Calu3 (cell line): ENCODE measurements around the gene SLC25A33. TPM values are rescaled to one million over a fixed set of nuclear protein-coding genes. Genes with fewer than 3 reads are reported as not detected.

Source experiments
- BruUV-seq: library from RNA; stranded (reverse); fragments of 400-500 nt; replicated peaks from 2 replicates; lab custom pipeline; 2021; lab: Mats Ljungman, UMichigan
- CTCF ChIA-PET: fragments of 300-600 bp; sonication (Branson Sonifier 250); formaldehyde crosslinking; loops from one replicate; lab custom pipeline; 2022; ENCODE audit warnings: antibody characterized with exemption; lab: Charles Lee
- DNase-seq: peaks from one replicate; pipeline ENCODE4 v3.0.0; 2022
- H3K27ac Mint-ChIP-seq: one replicate; pipeline ENCODE4 v1.8.0; 2022; ENCODE audit warnings: mixed read lengths; ENCODE audit not compliant: unreplicated experiment
- H3K27me3 Mint-ChIP-seq: one replicate; pipeline ENCODE4 v1.8.0; 2022; ENCODE audit warnings: mixed read lengths; ENCODE audit not compliant: unreplicated experiment
- H3K36me3 Mint-ChIP-seq: one replicate; pipeline ENCODE4 v1.8.0; 2022; ENCODE audit warnings: mild to moderate bottlenecking, moderate library complexity, mixed read lengths; ENCODE audit not compliant: insufficient read depth, unreplicated experiment
- H3K4me1 Mint-ChIP-seq: one replicate; pipeline ENCODE4 v1.8.0; 2022; ENCODE audit warnings: mild to moderate bottlenecking, low read depth, mixed read lengths; ENCODE audit not compliant: unreplicated experiment
- H3K4me3 Mint-ChIP-seq: one replicate; pipeline ENCODE4 v1.8.0; 2022; ENCODE audit warnings: mild to moderate bottlenecking, low read depth, moderate library complexity, mixed read lengths; ENCODE audit not compliant: unreplicated experiment
- H3K9me3 Mint-ChIP-seq: one replicate; pipeline ENCODE4 v1.8.0; 2022; ENCODE audit warnings: low read depth, mixed read lengths; ENCODE audit not compliant: unreplicated experiment
- intact Hi-C: fragments of 100-400 bp; cut with micrococcal nuclease; formaldehyde crosslinking; loops from one replicate; pipeline ENCODE4 v1.10.0; 2022; ENCODE audit not compliant: unreplicated experiment
- total RNA-seq: library from RNA; stranded (reverse); gene quantifications from 2 replicates; pipeline ENCODE4 v1.2.3, GENCODE V29; 2022
- TF ChIP-seq, protein P1 (sequence below): fragments of 200-600 bp; IDR thresholded peaks from one replicate; pipeline ENCODE4 v1.8.0; 2022; ENCODE audit warnings: antibody characterized with exemption; ENCODE audit not compliant: unreplicated experiment

The SLC25A33 gene
- total RNA-seq, 1 experiment from 2014 or later, result 5.2 TPM

DNA sequence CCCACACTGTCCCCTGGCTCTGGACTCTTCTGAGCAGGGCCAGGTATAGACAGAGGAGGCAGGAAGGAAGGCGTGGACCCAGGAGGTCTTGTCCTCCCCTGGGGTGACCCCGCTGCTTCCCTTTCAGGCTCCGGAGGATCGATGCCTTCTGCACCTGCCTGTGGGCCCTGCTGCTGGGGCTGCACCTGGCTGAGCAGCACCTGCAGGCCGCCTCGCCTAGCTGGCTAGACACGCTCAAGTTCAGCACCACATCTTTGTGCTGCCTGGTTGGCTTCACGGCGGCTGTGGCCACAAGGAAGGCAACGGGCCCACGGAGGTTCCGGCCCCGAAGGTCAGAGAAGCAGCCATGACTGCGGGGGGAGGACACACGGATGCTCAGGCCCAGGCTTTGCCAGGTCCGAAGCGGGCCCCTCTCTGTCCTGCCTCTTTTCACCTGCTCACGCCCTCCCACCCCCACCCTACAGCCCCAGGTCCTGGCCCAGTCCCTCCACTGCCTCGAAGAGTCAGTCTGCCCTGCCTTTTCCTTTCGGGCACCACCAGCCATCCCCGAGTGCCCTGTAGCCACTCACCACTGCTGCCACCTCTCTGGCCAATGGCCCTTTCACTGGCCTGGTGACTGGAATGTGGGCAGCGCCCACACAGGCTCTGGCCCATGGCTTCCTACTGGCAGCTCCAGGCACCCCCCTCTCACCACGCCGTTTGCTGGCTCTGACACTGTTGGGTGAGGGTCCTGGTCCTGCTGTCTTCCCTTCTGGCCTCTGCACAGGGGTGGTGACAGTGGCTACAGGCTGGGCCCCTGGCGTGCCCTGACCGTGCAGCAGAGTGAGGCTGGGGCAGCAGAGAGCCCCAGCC is 62.9 kb downstream of the SLC25A33 start:
- BruUV-seq, result no TSS peak
- H3K36me3 Mint-ChIP-seq, result peaks cover 5% of the 10 kb centered on the region
- intact Hi-C loops, result no loop called here
- TF ChIP-seq, protein P1, sequence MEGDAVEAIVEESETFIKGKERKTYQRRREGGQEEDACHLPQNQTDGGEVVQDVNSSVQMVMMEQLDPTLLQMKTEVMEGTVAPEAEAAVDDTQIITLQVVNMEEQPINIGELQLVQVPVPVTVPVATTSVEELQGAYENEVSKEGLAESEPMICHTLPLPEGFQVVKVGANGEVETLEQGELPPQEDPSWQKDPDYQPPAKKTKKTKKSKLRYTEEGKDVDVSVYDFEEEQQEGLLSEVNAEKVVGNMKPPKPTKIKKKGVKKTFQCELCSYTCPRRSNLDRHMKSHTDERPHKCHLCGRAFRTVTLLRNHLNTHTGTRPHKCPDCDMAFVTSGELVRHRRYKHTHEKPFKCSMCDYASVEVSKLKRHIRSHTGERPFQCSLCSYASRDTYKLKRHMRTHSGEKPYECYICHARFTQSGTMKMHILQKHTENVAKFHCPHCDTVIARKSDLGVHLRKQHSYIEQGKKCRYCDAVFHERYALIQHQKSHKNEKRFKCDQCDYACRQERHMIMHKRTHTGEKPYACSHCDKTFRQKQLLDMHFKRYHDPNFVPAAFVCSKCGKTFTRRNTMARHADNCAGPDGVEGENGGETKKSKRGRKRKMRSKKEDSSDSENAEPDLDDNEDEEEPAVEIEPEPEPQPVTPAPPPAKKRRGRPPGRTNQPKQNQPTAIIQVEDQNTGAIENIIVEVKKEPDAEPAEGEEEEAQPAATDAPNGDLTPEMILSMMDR, result no peak
- H3K27ac Mint-ChIP-seq, result no peak overlapping the region
- no peak overlapping the region for H3K4me3 Mint-ChIP-seq
- no peak for DNase-seq
- CTCF ChIA-PET, result no interaction called here
- H3K4me1 Mint-ChIP-seq, result no peaks in the 10 kb centered on the region
- no peaks in the 10 kb centered on the region for H3K27me3 Mint-ChIP-seq
- no peaks in the 10 kb centered on the region for H3K9me3 Mint-ChIP-seq

DNA sequence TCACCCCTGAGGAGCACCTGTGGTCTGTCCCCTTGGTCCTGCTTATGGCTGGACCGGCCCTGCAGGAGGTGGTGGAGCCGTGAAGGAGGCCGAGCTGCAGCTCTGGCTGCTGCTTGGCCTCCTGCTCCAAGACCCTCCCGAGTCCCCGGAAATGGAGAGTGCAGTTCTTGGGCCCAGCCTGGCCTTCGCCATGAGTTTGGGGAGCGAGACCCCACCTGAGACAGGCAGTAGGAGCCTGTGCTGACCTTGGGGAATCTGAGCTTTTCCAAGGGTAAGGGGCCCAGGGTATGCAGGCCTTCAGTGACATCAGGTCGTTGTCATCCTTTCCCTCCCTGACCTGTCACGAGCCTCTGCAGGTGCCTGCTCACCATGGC is 63.5 kb downstream of the SLC25A33 start:
- H3K27me3 Mint-ChIP-seq, result no peaks in the 10 kb centered on the region
- TF ChIP-seq, protein P1, result no peak
- CTCF ChIA-PET, result no interaction called here
- DNase-seq, result no peak
- peaks cover 5% of the 10 kb centered on the region for H3K36me3 Mint-ChIP-seq
- H3K4me3 Mint-ChIP-seq, result no peak overlapping the region
- H3K27ac Mint-ChIP-seq, result no peak overlapping the region
- BruUV-seq, result no TSS peak
- no peaks in the 10 kb centered on the region for H3K4me1 Mint-ChIP-seq
- intact Hi-C loops, result no loop called here
- H3K9me3 Mint-ChIP-seq, result no peaks in the 10 kb centered on the region

- no peaks in the 10 kb centered on the region for H3K9me3 Mint-ChIP-seq
- CTCF ChIA-PET, result no interaction called here
- BruUV-seq, result no TSS peak
- no peaks in the 10 kb centered on the region for H3K4me1 Mint-ChIP-seq
- no peak for DNase-seq
- TF ChIP-seq, protein P1, result no peak
- no peak overlapping the region for H3K27ac Mint-ChIP-seq
- intact Hi-C loops, result no loop called here
- no peaks in the 10 kb centered on the region for H3K27me3 Mint-ChIP-seq
- no peak overlapping the region for H3K4me3 Mint-ChIP-seq
- peaks cover 5% of the 10 kb centered on the region for H3K36me3 Mint-ChIP-seq
These were observed 64.0 kb downstream of the SLC25A33 start for GRCh38 chr1:9603307-9603706.

DNA sequence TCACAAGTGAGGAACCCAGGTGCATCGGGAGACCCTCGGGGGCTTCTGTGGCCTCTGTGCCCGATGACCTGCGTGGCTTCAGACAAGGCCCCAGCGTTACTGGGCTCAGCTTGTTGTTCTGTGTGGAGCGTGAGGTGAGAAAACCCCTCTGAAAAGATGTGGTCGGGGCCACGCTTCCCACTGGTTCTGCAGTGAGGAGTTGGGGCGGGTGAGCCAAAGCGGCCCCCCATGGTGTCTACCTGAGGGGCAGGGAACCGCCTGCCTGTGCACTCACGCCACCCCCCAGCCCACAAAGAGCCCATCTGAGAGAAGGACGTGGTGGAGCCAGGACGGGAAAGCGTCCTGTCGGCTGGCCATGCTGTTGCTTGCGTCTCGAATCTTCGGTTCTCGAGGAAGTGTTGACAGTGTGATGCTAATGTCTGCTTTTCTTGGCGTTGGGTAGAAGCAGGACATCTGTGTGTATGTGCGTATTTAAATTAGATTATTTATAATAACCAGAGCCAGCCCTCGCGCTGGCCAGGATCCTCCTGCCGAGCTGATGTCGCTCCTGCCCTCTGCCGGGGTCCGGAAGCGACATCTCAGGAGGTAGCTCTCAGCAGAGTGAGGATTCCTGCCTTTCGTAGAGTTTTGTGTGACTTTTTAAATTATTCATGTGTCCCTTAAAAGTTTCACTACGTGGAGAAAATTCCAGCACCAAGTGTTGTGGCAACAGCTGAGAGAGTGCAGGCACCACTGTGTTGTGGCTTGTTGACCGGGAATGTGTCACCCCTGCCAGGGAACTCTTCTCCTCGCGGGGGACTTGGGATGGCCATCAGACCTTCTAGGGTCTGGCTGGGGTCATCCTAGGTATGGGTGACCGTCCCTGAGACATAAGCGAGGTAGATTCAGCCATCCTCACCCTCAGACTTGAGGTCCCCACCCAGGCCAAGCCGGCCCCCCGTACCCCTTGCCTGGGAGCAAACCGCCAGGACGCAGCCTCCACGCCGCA is 64.8 kb downstream of the SLC25A33 start:
- no peak for DNase-seq
- Mint-ChIP-seq H3K9me3 (no peaks in the 10 kb centered on the region), H3K4me1 (no peaks in the 10 kb centered on the region), H3K27ac (no peak overlapping the region), H3K4me3 (no peak overlapping the region), H3K27me3 (no peaks in the 10 kb centered on the region), H3K36me3 (peaks cover 5% of the 10 kb centered on the region)
- intact Hi-C loops, result no loop called here
- CTCF ChIA-PET, result interaction anchor here (0.7 kb wide), 1 partner anchor 1218 kb away, joined by 3 read pairs; no protein-coding TSS in a partner anchor
- BruUV-seq, result no TSS peak
- TF ChIP-seq, protein P1, result no peak
